ENCODE measurements around the gene G0S2.
"Not testable (repeated sequence)": the region's sequence is repeated elsewhere in the genome, so short reads cannot be mapped to it uniquely, and the experiment has no call there.

G0S2 gene

DNA sequence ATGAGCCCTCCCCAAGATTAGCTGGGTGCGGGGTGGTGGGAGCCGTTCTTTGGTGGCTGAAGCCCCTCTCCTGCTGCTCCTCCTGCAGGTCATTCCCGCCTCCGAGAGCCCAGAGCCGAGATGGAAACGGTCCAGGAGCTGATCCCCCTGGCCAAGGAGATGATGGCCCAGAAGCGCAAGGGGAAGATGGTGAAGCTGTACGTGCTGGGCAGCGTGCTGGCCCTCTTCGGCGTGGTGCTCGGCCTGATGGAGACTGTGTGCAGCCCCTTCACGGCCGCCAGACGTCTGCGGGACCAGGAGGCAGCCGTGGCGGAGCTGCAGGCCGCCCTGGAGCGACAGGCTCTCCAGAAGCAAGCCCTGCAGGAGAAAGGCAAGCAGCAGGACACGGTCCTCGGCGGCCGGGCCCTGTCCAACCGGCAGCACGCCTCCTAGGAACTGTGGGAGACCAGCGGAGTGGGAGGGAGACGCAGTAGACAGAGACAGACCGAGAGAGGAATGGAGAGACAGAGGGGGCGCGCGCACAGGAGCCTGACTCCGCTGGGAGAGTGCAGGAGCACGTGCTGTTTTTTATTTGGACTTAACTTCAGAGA lies 448 bp downstream of the G0S2 start:
- peak; percentile 62 for DNase-seq (ENCODE audit: low read depth, low spot score)

DNA sequence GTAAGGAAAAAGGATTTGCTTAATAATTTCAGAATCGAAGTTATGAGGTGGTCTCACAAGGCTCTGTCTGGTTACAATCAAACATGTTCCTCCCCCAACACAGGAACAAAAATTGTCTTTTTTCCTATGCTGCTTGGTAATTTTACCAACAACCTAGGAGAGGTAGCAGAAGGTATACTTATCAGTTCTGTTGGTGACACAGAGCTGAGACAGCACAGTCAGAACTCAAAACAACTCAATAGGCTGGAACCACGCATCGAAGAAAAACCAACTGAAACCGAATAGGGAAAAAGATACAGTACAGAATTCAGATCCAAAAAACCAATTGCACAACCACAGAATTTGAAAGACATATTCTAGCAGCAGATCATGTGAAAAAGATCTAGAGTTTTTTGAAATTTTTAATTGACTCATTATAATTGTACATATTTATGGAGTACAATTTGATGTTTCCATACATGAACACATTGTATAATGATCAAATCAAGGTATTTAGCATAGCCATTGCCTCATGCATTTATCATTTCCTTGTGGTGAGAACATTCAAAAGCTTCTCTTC lies 3.8 kb downstream of the G0S2 start:
- DNase-seq (ENCODE audit: low read depth, low spot score) = no peak

DNA sequence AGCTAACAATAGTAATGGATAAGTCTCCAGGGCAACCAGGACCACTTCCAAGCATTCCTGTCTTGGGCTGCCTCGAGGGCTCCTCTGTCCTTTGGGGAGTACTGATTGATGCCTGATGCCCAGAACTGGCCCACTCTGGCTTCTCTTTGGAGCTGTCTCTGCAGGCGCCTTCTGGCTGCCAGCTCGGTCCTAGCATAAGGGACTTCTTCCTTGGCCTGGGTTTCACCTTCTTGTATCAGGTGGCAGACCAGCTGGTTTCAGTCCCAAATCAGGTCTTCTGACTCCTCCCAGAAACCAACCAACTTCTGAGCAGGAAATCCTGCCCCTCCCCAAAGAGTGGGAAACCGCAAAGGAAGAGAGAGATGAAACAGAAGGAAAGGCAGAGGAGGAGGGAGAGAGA lies 10.6 kb downstream of the G0S2 start:
- peak; percentile 54 for DNase-seq (ENCODE audit: low read depth, low spot score)

DNA sequence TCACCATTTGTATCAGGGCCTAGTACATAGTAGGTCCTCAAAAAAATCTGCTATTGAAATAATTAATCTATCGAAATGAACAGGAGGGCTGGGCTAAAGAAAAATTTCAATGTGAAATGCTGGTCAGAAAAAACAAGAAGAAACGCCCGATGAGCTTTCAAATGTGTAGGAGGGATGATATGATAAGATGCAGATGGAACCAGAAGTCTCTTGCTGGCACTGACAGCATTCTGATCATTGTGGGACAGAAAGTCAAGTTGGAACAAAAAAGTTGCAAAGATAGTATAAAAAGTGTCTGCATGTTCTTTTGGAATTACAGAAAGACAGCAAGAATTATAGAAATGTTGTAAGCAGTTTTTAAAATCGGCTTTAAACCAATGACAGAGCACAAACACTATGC lies 11.1 kb downstream of the G0S2 start:
- DNase-seq (ENCODE audit: low read depth, low spot score) = no peak

DNA sequence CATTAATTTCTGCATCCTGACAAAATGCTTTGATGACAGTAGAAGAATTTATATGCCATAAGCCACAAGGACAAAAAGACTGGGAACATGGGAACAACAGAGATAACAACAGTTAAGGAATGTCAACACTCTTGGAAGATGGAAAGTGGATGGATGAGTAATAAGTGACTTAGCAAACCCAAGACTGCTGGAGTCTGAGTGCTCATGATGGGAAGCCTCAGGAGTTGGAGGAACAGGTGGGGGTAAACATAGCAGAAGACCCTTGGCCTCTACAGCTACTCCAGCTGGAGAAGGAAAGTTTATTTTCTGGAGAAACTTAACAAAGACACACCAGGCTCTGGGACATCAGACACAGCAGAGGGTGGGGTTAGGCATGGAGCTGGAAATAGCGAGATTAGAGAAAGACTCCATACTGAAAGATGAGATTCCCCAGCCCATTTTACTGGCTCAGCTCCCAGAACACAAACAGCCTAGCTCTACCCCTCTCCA lies 13.6 kb downstream of the G0S2 start:
- DNase-seq (ENCODE audit: low read depth, low spot score) = no peak

DNA sequence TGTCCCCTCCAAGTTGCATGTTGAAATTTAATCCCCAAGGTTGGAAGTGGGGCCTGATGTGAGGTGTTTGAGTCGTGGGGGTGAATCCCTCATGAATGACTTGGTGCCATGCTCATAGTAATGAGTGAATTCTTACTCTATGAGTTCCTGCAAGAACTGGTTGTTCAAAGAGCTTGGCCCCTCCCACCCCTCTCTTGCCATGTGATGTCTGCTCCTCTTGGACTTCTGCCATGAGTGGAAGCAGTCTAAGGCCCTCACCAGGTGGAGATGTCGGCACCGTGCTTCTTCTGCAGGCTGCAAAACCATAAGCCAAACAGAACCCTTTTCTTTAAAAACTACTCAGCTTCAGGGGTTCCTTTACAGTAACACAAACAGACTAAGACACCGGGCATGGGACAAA lies 14.3 kb downstream of the G0S2 start:
- DNase-seq (ENCODE audit: low read depth, low spot score) = no peak

DNA sequence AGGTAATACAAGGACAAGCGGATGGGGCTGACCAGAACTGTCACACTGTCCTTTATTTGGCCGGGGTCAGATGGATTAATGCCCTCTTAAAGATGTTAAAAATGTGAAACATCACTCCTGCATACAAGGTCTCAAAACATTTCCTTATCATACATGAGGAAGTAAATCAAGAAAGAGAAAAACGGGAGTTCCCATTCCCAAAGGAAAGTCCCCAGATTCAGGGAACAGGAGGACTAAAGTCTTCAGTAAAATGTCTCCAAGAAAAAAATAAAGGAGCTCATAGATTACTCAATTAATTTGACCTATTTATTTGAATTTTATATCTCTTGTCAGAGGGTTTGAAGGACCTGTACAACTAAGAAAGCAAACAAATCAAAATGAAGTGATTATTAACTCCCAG lies 16.0 kb downstream of the G0S2 start:
- no peak for DNase-seq (ENCODE audit: low read depth, low spot score)

DNA sequence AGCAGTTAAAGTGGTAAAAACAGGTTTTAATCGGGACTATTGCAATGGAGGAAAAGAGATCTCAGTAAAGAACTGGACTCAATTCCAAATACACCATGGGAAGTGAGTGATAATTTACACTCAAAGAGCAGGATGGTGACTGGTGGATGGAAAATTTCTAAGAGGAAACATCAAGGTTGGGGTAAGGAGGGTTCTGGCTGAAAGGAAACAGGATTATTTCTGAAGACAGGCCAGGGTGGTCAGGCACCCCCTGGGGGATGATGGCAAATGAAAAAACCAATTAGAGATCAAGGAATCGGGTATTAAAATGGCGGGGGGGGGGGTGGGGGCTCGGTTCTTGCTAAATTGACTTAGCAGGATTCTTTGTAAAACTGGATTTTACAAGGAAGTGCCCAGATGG lies 17.1 kb downstream of the G0S2 start:
- no peak for DNase-seq (ENCODE audit: low read depth, low spot score)

DNA sequence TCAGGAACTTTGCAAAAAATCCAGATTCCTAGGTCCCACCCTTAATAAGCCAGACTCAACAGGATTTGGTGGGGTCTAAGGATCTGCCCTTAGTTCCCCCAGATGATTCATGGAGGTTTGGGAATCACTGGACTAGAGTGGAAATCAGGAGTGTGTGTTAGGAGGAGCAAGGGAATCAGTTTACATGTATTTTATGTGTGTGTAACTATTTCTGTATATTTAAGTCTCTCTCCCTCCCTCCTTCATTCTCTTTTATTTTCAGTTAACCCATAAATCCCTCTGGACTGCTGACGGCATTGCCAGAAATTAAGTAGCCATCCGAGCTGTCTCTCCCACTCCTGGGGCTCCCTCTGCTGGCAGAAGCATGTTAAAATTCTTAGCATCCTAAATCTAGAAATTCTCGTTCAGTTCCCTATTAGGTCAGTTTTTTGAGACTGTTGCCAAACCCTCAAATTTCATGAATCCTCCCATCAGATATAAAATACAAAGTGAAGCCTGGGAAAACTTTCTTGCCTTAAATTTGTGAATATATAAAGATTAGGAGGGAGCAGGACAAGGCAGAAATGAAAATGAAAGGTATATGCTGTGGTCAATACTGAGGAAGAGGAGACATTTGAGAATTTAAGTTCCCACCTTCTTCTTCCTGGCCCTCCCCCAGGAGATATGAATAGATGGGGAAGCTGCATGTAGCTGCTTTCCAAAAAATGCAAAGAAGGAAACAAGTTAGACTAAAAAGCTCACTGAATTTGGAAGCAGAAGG lies 17.7 kb downstream of the G0S2 start:
- DNase-seq (ENCODE audit: low read depth, low spot score) = peak; percentile 55

DNA sequence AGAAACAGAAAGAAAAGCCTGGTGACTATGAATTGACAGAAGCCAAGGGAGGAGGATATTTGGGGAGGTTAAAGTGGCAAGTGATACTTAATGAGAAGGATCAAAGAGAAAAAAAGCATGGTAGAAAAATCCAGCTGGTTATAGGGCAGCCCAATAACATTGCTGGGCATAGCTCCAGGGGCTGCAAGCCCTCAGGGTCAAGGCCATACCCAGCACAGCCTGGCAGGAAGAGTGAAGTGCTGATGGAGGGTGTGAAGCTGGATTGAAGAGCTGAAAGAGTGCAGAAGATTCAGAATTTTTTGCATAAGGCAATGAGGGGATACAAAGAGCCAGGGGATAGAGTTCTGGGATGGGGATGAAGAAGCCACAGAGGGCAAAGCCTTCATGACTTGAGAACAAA lies 21.5 kb downstream of the G0S2 start:
- no peak for DNase-seq (ENCODE audit: low read depth, low spot score)

DNA sequence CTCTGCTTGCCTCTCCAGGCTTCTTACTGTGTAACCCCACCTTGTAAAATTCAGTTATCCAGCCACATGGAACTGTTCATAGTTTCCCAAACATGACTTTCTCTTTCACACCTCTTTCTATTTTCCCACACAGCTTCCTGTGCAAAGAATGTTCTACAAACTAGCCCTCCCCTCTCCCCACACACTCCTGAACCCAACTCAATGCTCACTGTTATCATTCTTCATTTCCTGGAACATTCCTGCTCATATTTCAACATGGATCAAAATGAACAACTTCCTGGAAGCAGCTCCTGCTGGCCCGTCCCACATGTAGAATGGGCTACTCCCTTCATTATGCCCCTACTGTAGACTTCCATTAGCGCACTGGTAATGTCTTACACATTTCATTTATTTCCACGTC lies 21.9 kb downstream of the G0S2 start:
- DNase-seq (ENCODE audit: low read depth, low spot score) = no peak

DNA sequence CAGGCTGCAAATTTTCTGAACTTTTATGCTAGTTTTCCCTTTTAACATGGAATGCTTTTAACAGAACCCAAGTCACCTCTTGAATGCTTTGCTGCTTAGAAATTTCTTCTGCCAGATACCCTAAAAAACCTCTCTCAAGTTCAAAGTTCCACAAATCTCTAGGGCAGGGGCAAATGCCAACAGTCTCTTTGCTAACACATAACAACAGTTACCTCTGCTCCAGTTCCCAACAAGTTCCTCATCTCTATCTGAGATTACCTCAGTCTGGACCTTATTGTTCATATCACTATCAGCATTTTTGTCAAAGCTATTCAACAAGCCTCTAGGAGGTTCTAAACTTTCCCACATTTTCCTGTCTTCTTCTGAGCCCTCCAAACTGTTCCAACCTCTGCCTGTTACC lies 25.5 kb downstream of the G0S2 start:
- DNase-seq (ENCODE audit: low read depth, low spot score) = not testable (repeated sequence)

DNA sequence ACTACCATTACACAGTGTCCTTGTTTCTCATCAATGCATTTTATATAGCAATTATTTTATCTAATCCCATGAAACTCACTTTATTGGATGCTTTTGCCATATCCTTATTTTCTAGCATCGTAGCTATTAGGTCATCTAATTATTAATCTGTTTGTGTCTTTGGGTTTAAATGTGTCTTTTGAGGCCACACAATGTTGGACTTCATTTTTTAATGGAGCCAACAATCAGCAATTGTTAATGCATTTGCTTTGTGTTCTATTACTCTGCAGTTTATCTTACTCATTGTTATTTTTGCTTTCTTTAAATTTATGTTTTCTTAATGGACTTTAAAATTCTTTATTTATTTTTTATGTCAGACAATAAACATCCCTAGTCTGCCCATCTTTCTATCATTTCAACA lies 27.6 kb downstream of the G0S2 start:
- no peak for DNase-seq (ENCODE audit: low read depth, low spot score)

DNA sequence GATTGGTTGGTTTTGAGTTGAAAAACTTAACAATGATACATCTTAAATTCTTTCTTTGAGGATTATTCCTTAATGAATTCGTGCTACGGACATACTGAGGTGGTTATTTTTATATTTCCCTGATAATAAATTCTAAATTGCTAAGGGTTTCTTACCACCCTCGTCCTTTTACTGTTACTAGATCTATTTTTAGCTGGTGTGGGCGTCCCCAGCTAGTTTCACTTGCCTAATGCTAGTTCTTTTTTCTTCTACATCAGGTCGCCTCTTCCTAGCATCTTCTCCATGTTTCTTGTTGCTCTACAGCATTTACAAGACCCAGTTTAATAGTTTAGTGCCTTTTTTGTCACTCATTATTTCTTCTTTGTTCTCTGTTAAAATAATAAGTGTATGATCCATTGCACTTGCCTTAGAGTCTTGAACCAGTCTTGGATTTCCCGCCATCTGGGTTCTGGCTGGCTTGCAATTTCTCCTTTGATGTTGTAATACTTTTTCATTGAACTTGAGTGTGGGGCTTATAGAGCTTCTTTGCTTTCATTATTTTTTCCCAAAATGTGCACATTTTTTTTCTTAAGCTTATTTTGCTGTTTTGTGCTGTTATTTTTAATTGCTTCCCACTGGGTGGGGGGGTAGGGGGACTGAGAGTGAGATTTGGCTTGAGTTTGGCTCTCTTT lies 28.8 kb downstream of the G0S2 start:
- no peak for DNase-seq (ENCODE audit: low read depth, low spot score)

DNA sequence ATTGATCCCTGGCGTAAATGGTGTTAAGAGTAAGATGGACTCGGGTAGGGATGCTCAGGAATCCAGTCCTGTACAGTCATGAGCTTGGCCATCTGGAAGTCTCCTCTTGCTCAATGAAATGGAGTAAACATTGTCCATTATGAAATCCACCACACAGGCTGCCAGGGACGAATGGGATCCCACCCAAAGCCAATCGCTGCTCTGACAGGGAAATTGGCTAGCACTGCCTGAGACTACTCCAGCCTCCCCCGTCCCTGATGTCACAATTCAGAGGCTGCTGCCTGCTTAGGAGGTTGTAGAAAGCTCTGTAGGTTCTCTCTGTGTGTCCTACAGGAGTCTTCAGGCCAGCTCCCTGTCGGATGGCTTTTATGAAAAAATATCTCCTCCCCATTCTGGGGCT lies 29.4 kb downstream of the G0S2 start, which contains the start of gene HSD11B1:
Gene HSD11B1 (plus strand): TSS at position 263 of the 400 bp plus-strand sequence. CDS start 97 bp downstream, at position 360.
- DNase-seq (ENCODE audit: low read depth, low spot score) = no peak

DNA sequence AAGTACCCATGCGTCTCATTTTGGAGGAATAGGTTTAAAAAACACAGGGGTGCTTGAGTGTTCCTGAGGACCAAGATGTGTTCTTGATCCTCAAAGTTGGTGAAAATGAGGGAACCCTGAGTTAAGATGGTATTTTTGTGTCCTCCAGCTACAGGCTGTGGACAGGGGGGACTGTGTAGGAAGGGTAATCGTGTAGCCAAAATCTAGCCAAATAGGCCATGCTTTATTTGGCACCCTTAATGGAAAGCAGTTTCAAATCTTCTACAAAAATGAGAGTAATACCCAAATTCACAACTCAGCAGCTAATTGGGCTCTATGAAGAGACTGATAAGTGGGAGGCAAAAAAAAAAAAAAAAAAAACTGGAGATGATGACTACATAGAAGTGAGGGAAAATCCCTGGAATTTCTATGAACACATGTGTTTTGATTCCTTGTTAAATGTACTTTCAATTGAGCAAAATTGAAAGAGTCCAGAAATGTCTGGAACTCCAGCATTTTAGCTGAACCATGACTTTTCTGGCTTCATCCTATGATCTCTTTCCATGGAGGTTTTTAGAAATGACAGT lies 29.9 kb downstream of the G0S2 start:
- DNase-seq (ENCODE audit: low read depth, low spot score) = no peak

DNA sequence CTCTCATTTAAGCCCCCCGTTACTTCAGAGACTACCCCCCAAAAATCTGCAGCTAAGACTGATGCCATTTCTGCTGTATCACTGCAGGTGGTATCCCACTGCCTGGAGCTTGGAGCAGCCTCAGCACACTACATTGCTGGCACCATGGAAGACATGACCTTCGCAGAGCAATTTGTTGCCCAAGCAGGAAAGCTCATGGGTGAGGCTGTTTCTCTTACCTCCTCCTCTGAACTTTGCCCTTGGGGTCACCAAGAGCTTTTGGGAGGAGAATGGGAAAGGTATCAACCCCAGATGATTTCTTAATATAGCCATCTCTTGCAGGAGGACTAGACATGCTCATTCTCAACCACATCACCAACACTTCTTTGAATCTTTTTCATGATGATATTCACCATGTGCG lies 31.4 kb downstream of the G0S2 start:
- DNase-seq (ENCODE audit: low read depth, low spot score) = no peak

DNA sequence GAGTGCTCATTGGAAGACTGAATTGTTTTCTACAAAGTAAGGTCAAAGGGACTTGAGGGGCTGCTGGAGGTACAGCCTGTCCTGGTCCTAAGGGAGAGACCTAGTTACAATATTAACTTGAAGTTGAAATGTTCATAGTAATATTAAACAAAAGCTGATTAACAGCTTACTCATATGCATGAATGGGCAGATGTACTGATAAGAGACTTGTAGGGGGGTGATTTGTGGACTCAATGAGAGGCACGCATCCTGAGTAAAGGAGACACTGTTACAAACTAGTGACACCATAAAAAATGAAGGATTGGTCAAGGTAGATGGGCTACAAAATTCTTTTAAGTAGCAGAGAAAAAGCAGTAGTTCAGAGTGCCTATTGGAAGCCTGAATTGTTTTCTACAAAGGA lies 32.1 kb downstream of the G0S2 start:
- DNase-seq (ENCODE audit: low read depth, low spot score) = no peak

DNA sequence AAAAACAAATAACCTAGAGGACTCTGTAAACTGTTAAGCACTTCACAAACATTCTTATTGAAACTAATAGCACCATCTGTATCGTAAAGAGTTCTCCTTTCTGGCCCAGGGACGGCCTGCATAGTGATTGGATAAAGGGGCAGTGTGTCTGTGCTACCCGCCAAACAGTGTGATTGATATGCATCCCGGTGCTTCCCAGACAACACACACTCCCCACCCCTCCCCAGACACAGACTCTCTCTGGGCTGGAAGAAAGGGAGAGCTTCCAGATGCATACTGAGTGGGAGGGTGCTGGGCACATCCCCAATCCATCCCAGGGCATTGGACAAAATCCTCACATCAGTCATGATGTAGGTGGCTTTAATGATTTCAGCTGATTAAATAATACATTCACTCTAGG lies 33.1 kb downstream of the G0S2 start:
- peak; percentile 10 for DNase-seq (ENCODE audit: low read depth, low spot score)

DNA sequence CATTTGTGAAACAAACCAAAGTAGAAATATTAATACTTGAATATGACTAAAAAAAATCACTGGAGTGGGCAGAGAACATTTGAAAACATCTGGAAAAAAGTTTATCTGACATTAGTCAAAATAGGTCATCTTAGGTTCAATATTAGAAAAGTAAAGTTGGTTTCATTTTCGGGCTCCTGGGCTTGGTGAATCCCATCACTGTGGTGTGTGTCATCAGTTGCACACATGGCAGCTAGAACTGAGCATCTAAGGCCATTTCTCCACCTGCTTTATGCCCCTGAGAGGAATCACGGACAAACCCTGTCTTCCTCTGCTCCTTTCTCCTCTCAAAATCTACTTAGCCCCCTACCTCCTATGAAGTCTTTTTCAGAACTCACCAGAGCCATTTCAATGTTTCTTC lies 34.9 kb downstream of the G0S2 start:
- no peak for DNase-seq (ENCODE audit: low read depth, low spot score)

DNA sequence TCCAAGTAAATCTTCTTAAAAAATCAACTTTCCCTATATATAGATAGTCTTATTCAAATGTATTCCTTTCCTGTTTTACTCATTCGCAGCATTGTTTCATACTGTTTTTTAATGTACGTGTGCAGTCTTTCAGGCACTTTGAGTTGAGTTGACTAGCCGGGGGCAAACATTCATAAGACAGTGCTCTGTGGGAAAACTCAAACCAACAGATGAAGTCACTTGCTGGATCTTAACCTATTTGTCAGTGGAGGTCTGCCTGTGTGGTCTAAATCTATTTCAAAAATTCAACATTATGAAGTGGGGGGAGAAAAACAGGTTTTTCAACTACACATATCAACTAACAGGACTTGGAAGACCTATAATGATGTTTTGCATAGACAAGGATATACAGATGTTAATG lies 35.6 kb downstream of the G0S2 start:
- no peak for DNase-seq (ENCODE audit: low read depth, low spot score)

DNA sequence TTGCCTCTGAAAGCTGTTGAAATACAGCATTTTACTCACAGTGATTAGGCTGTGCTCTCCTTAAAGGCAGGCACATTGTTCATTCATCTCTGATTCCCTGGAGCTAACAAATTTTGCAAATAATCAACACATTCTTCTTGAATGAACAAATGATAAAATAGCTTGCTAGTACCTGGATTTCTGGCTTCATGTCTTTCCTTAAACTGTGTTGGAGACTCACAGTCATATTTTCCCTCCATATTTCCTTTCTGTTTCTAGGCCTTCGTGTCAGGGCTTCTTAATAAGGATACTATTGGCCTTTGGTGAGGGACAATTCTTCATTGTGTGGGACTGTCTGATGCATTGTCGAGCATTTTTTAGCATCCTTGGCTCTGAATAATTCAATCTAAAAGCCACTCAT lies 39.1 kb downstream of the G0S2 start:
- no peak for DNase-seq (ENCODE audit: low read depth, low spot score)
